ENCODE results near the gene CD93.

DNA sequence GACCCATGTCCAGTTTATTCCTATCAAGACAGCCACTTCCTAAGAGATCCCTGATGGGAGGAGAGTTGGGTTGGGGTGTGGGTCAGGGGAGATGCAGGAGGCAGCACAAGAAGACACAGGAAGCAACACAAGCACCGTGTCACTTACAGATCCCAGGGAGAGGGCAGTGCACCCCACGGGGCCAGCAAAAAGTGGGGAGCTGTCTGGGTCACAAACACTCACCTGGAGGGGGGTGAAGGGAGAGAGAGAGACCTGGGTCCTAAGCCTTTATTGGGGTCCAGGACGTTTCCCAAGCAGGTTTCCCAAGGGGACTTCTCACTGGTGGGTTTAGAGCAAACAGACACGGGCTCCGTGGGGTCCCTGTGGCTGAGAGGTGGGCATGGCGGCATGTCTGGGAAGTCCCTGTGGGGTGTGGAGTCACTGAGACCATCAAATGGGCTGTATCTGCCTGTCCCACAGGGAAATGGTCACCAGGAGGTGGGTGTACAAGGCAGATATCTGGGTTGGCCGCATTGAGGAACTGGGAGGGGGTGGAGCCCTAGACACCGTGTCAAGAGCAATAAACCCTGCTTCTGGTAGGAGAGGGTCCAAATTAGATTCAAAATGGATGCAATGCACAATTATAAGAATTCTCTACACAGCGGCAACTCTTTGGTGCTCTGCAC, 1.6 kb upstream of the CD93 start:
- TF ChIP-seq CTCF (IDR thresholded peaks at IDR 0.05; ENCODE audit: control extremely low read depth in 1 of 3, insufficient read depth in 1 of 3, low read depth in 1 of 3, low read length in 3 of 3) = no peak
- no peak for TF ChIP-seq POLR2A (IDR thresholded peaks at IDR 0.05; ENCODE audit: control extremely low read depth in 1 of 2, low read depth in 2 of 2, low read length in 2 of 2)
- no peak for TF ChIP-seq YY1 (IDR thresholded peaks at IDR 0.05; ENCODE audit: low read depth, low read length)
- no peak for TF ChIP-seq TCF12 (IDR thresholded peaks at IDR 0.05; ENCODE audit: low read depth, low read length)
- no peak for TF ChIP-seq EP300 (IDR thresholded peaks at IDR 0.05; ENCODE audit: borderline replicate concordance in 1 of 2, low read depth in 2 of 2, low read length in 2 of 2)
- TF ChIP-seq SIRT6 (IDR thresholded peaks at IDR 0.05; ENCODE audit: low read length) = no peak
- TF ChIP-seq HDAC2 (IDR thresholded peaks at IDR 0.05; ENCODE audit: borderline replicate concordance in 1 of 2, low read depth in 2 of 2, low read length in 2 of 2) = no peak
- TF ChIP-seq RAD21 (IDR thresholded peaks at IDR 0.05 in 1 of 2, conservative IDR thresholded peaks at IDR 0.05 in 1 of 2; ENCODE audit: low read depth in 2 of 2, low read length in 2 of 2) = no peak
- no peak for TF ChIP-seq TAF1 (IDR thresholded peaks at IDR 0.05; ENCODE audit: low read depth, low read length)
- no peak for TF ChIP-seq SP1 (IDR thresholded peaks at IDR 0.05; ENCODE audit: low read depth, low read length)
- TF ChIP-seq RBBP5 (IDR thresholded peaks at IDR 0.05; ENCODE audit: borderline replicate concordance, low read depth, low read length) = no peak
- no peak for TF ChIP-seq HDAC6 (IDR thresholded peaks at IDR 0.05; ENCODE audit: low read depth, low read length)

Measured in H1 (cell line).